A204.1 (cell line): ENCODE data around the gene DNPH1.

Experiments used
- FAIRE-seq: peaks from 2 replicates; lab custom pipeline; 2012; peaks lifted over from hg19 to GRCh38; lab: Jason Lieb, UNC

DNPH1 gene

DNA sequence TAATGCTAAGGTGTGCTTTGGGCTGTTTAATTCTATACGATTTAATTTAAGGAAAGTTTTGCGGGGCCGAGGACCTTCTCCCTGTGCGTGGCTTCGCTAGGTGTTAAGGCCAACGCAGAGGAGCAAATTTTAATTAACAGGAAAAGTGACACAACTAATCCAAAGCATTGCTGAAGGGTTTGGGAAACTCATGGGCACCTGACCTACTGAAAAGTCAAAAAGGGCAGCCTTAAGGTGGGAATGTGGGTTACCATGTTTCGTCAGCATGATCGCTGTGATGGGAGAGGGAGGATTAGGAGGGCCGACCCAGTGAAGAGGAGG lies 47.7 kb downstream of the DNPH1 start:
- FAIRE-seq, result no peak

- no peak for FAIRE-seq
These were observed 48.3 kb downstream of the DNPH1 start for GRCh38 chr6:43180985-43181384.

DNA sequence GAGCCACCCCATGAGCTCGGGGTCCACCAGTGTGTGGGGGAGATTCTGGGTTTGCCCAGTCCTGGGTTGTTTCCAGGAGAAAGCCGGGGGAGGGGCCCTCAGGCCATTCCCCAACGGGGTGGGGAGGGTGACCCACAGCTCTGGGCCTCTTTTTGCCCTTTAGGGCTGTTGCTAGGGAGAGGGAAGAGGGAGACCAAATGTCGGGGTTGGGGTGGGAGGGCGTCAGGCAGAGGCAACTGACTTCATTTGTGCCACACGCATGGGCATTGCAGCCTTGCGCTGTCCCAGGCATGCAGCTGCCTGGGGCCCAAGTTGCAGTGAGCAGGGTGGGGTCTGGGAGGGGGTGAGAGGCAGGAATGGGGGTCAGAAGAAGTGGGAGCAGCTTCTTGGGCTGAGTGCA lies 49.2 kb downstream of the DNPH1 start:
- no peak for FAIRE-seq

GRCh38 chr6:43178951-43179830 lies 50.1 kb downstream of the DNPH1 start:
- FAIRE-seq, result no peak

DNA sequence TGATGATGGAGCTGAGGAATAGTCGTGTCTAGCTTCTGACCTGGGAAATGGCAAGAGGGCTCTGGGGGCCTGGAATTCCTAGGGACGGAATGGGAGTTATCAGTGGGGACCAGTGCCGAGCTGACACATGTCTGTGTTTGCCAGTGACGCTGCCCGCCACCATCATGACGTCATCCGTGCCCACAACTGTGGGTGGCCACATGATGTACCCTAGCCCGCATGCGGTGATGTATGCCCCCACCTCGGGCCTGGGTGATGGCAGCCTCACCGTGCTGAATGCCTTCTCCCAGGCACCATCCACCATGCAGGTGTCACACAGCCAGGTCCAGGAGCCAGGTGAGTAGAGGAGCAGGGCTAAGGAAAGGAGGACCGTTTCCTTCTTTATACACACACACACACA lies 51.1 kb downstream of the DNPH1 start:
- FAIRE-seq, result no peak

- no peak for FAIRE-seq
These were observed 52.9 kb downstream of the DNPH1 start for GRCh38 chr6:43176423-43176786.

- FAIRE-seq, result no peak
These were observed 53.4 kb downstream of the DNPH1 start for GRCh38 chr6:43175676-43176422.
